ENCODE results near the gene ZNF761.

DNA sequence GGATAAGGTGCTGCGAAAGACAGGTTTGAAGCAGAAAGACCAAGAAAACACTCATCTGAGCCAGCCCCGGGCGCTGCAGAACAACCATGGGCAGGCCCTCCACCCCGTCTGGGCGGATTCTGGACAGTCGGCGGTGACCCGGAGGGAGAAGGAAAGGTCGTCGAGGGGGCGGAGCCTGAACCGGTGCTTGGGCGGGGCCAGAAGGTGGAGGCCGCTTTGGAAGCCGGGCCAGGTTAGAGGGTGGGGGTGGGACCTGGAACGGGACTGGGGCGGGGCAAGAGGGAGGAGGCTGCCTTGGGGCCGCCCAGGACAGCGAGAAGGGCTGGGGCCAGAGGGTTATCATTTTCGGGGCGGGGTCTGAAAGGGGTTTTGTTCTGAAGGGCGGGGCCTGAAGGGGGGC is 41.8 kb upstream of the ZNF761 start:
- TF ChIP-seq, protein P1, sequence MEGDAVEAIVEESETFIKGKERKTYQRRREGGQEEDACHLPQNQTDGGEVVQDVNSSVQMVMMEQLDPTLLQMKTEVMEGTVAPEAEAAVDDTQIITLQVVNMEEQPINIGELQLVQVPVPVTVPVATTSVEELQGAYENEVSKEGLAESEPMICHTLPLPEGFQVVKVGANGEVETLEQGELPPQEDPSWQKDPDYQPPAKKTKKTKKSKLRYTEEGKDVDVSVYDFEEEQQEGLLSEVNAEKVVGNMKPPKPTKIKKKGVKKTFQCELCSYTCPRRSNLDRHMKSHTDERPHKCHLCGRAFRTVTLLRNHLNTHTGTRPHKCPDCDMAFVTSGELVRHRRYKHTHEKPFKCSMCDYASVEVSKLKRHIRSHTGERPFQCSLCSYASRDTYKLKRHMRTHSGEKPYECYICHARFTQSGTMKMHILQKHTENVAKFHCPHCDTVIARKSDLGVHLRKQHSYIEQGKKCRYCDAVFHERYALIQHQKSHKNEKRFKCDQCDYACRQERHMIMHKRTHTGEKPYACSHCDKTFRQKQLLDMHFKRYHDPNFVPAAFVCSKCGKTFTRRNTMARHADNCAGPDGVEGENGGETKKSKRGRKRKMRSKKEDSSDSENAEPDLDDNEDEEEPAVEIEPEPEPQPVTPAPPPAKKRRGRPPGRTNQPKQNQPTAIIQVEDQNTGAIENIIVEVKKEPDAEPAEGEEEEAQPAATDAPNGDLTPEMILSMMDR (IDR thresholded peaks at IDR 0.05), result no peak
- TF ChIP-seq POLR2A (IDR thresholded peaks at IDR 0.05), result no peak
